Skeletal muscle tissue (tissue), 4 donors: ENCODE data around the gene NSMF. TPM values are rescaled to one million over a fixed set of nuclear protein-coding genes. Genes with fewer than 3 reads are reported as not detected.

ENCODE experiments used
- H3K27ac ChIP-seq: one replicate; pipeline ENCODE4 v1.7.0; 2013; ENCODE audit warnings: mild to moderate bottlenecking, low read depth, low read length, inconsistent platforms
- H3K27me3 ChIP-seq, 3 donors: one replicate each; pipeline ENCODE4 v1.7.0; 2013; ENCODE audit warnings: low read length in 3 of 3; ENCODE audit not compliant: control insufficient read depth in 3 of 3, insufficient read depth in 3 of 3
- H3K36me3 ChIP-seq, 3 donors: one replicate each; pipeline ENCODE4 v1.7.0; 2013; ENCODE audit warnings: low read length in 3 of 3; ENCODE audit not compliant: control insufficient read depth in 3 of 3, insufficient read depth in 3 of 3
- H3K4me1 ChIP-seq, 3 donors: one replicate each; pipeline ENCODE4 v1.7.0; 2013; ENCODE audit warnings: low read length in 3 of 3, mild to moderate bottlenecking in 3 of 3; ENCODE audit not compliant: control insufficient read depth in 3 of 3, insufficient read depth in 3 of 3
- H3K4me3 ChIP-seq, 3 donors: one replicate each; pipeline ENCODE4 v1.7.0; 2013; ENCODE audit warnings: low read length in 3 of 3
- H3K9ac ChIP-seq, 3 donors: one replicate each; pipeline ENCODE4 v1.7.0; 2013; ENCODE audit warnings: low read length in 3 of 3, mild to moderate bottlenecking in 3 of 3, moderate library complexity in 2 of 3, low read depth in 1 of 3
- H3K9me3 ChIP-seq, 3 donors: one replicate each; pipeline ENCODE4 v1.7.0; 2013; ENCODE audit warnings: low read length in 3 of 3; ENCODE audit not compliant: control insufficient read depth in 3 of 3
- total RNA-seq: library from RNA; depleted of rRNA; stranded (reverse); fragments of >200 nt; gene quantifications from one replicate; pipeline ENCODE4 v1.2.3, GENCODE V29; 2014
- donor health status: Osteomylitis.

NSMF gene
- total RNA-seq, 1 donor from 2014 or later = 4.2 TPM

- Histone ChIP-seq H3K27me3 (no peaks in the 10 kb centered on the region), H3K4me3 (no peak overlapping the region), H3K36me3 (no peaks in the 10 kb centered on the region), H3K4me1 (peaks cover 4 to 19% (median 17%) of the 10 kb centered on the region in 3 donors), H3K9ac (peak overlapping the region in 1 of 3 donors; percentile 33), H3K27ac (no peak overlapping the region), H3K9me3 (no peaks in the 10 kb centered on the region)
These were observed 52.9 kb downstream of the NSMF start for GRCh38 chr9:137406085-137406760.

GRCh38 chr9:137405677-137406081 is 53.5 kb downstream of the NSMF start:
- Histone ChIP-seq H3K27me3 (no peaks in the 10 kb centered on the region), H3K27ac (no peak overlapping the region)

GRCh38 chr9:137404961-137405567 is 54.1 kb downstream of the NSMF start:
- no peak overlapping the region for H3K27ac ChIP-seq
- peaks cover 4 to 12% (median 10%) of the 10 kb centered on the region in 3 donors for H3K4me1 ChIP-seq
- no peak overlapping the region for H3K4me3 ChIP-seq
- H3K9me3 ChIP-seq = no peaks in the 10 kb centered on the region
- no peak overlapping the region for H3K9ac ChIP-seq
- no peaks in the 10 kb centered on the region for H3K36me3 ChIP-seq
- H3K27me3 ChIP-seq = no peaks in the 10 kb centered on the region

More at GRCh38 chr9:137405677-137406081, 53.5 kb downstream of the NSMF start:
- Histone ChIP-seq H3K9ac (no peak overlapping the region), H3K9me3 (no peaks in the 10 kb centered on the region), H3K4me1 (peaks cover 4 to 13% (median 12%) of the 10 kb centered on the region in 3 donors), H3K4me3 (no peak overlapping the region), H3K36me3 (no peaks in the 10 kb centered on the region)

GRCh38 chr9:137403269-137403668 is 55.9 kb downstream of the NSMF start:
- no peaks in the 10 kb centered on the region for H3K27me3 ChIP-seq
- no peak overlapping the region for H3K27ac ChIP-seq
- no peaks in the 10 kb centered on the region for H3K36me3 ChIP-seq
- no peaks in the 10 kb centered on the region for H3K9me3 ChIP-seq
- H3K4me3 ChIP-seq = no peak overlapping the region
- peaks cover 4 to 12% (median 10%) of the 10 kb centered on the region in 3 donors for H3K4me1 ChIP-seq
- H3K9ac ChIP-seq = no peak overlapping the region

GRCh38 chr9:137402746-137403145 is 56.4 kb downstream of the NSMF start:
- Histone ChIP-seq H3K4me1 (peaks cover 4 to 12% (median 10%) of the 10 kb centered on the region in 3 donors), H3K9me3 (no peaks in the 10 kb centered on the region), H3K27ac (no peak overlapping the region), H3K9ac (no peak overlapping the region), H3K27me3 (no peaks in the 10 kb centered on the region), H3K36me3 (no peaks in the 10 kb centered on the region), H3K4me3 (no peak overlapping the region)

- no peaks in the 10 kb centered on the region for H3K9me3 ChIP-seq
- H3K27me3 ChIP-seq = no peaks in the 10 kb centered on the region
- no peak overlapping the region for H3K9ac ChIP-seq
- no peak overlapping the region for H3K4me3 ChIP-seq
- H3K27ac ChIP-seq = no peak overlapping the region
- H3K4me1 ChIP-seq = no peaks in the 10 kb centered on the region
- H3K36me3 ChIP-seq = peaks cover 0 to 5% (median 0%) of the 10 kb centered on the region in 3 donors
These were observed 60.3 kb downstream of the NSMF start for GRCh38 chr9:137398561-137399468.

- Histone ChIP-seq H3K27ac (no peak overlapping the region), H3K36me3 (peaks cover 0 to 5% (median 0%) of the 10 kb centered on the region in 3 donors), H3K4me3 (no peak overlapping the region), H3K9ac (no peak overlapping the region), H3K9me3 (no peaks in the 10 kb centered on the region), H3K27me3 (no peaks in the 10 kb centered on the region), H3K4me1 (no peaks in the 10 kb centered on the region)
These were observed 61.3 kb downstream of the NSMF start for GRCh38 chr9:137397675-137398423.

Other genes starting within 250 kb of the NSMF start
- gene RNF208, start 237.1 kb downstream of the NSMF start, total RNA-seq = not detected
- gene CYSRT1, start 234.2 kb downstream of the NSMF start, total RNA-seq = not detected
- gene RNF224, start 231.8 kb downstream of the NSMF start, total RNA-seq = not detected
- not detected for gene SLC34A3, start 228.4 kb downstream of the NSMF start, total RNA-seq
- gene TUBB4B, start 218.0 kb downstream of the NSMF start, total RNA-seq = 97.1 TPM
- gene STPG3, start 208.0 kb downstream of the NSMF start, total RNA-seq = not detected
- gene NELFB, start 204.0 kb downstream of the NSMF start, total RNA-seq = 33.9 TPM
- 2.1 TPM for gene TOR4A, start 181.6 kb downstream of the NSMF start, total RNA-seq
- 2.1 TPM for gene NRARP, start 157.1 kb downstream of the NSMF start, total RNA-seq
- 8.4 TPM for gene EXD3, start 36.2 kb downstream of the NSMF start, total RNA-seq
- gene NOXA1, start 35.9 kb downstream of the NSMF start, total RNA-seq = 0.52 TPM
- not detected for gene ENTPD8, start 18.0 kb downstream of the NSMF start, total RNA-seq
- gene PNPLA7, start 91.1 kb upstream of the NSMF start, total RNA-seq = 1.0 TPM
- 32.9 TPM for gene MRPL41, start 92.5 kb upstream of the NSMF start, total RNA-seq
- 13.0 TPM for gene DPH7, start 119.6 kb upstream of the NSMF start, total RNA-seq
- gene ZMYND19, start 131.2 kb upstream of the NSMF start, total RNA-seq = 13.0 TPM
- 14.6 TPM for gene ARRDC1, start 146.4 kb upstream of the NSMF start, total RNA-seq
- gene EHMT1, start 159.7 kb upstream of the NSMF start, total RNA-seq = 43.3 TPM